ENCODE data around the gene SFMBT1.

The SFMBT1 gene

DNA sequence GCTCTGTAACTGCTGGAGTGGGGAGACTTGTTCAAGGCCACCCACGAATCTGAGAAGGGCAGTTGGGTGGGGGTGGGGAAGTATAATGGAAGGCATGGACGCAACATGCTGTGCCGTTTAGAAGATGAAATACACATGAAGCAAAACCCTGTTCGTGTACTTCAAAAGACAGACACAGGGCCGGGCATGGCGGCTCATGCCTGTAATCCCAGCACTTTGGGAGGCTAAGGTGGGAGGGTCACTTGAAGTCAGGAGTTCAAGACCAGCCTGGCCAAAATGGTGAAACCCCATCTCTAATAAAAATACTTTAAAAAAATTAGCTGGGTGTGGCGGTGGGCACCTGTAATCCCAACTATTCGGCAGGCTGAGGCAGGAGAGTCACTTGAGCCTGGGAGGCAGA, 36.9 kb upstream of the SFMBT1 start:
- H3K9me3 ChIP-seq (ENCODE audit: severe bottlenecking), result no peaks in the 10 kb centered on the region
- no peaks in the 10 kb centered on the region for H3K27me3 ChIP-seq (ENCODE audit: insufficient read depth, poor library complexity, severe bottlenecking)
- no peak overlapping the region for H3K4me3 ChIP-seq (ENCODE audit: severe bottlenecking)
- no peaks in the 10 kb centered on the region for H3K4me1 ChIP-seq (ENCODE audit: insufficient read depth, poor library complexity, severe bottlenecking)
- TF ChIP-seq, protein P1, sequence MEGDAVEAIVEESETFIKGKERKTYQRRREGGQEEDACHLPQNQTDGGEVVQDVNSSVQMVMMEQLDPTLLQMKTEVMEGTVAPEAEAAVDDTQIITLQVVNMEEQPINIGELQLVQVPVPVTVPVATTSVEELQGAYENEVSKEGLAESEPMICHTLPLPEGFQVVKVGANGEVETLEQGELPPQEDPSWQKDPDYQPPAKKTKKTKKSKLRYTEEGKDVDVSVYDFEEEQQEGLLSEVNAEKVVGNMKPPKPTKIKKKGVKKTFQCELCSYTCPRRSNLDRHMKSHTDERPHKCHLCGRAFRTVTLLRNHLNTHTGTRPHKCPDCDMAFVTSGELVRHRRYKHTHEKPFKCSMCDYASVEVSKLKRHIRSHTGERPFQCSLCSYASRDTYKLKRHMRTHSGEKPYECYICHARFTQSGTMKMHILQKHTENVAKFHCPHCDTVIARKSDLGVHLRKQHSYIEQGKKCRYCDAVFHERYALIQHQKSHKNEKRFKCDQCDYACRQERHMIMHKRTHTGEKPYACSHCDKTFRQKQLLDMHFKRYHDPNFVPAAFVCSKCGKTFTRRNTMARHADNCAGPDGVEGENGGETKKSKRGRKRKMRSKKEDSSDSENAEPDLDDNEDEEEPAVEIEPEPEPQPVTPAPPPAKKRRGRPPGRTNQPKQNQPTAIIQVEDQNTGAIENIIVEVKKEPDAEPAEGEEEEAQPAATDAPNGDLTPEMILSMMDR (IDR thresholded peaks at IDR 0.05; ENCODE audit: poor library complexity, severe bottlenecking), result no peak
- H3K36me3 ChIP-seq (ENCODE audit: low read depth), result no peaks in the 10 kb centered on the region
- ATAC-seq (ENCODE audit: low read depth) (no peak), DNase-seq (ENCODE audit: low spot score) (no peak)
- no peak overlapping the region for H3K27ac ChIP-seq (ENCODE audit: poor library complexity, severe bottlenecking)

- TF ChIP-seq, protein P1 (IDR thresholded peaks at IDR 0.05; ENCODE audit: poor library complexity, severe bottlenecking), result no peak
- Histone ChIP-seq H3K4me3 (ENCODE audit: severe bottlenecking) (no peak overlapping the region), H3K36me3 (ENCODE audit: low read depth) (no peaks in the 10 kb centered on the region), H3K9me3 (ENCODE audit: severe bottlenecking) (no peaks in the 10 kb centered on the region), H3K4me1 (ENCODE audit: insufficient read depth, poor library complexity, severe bottlenecking) (no peaks in the 10 kb centered on the region), H3K27me3 (ENCODE audit: insufficient read depth, poor library complexity, severe bottlenecking) (no peaks in the 10 kb centered on the region), H3K27ac (ENCODE audit: poor library complexity, severe bottlenecking) (no peak overlapping the region)
- DNase-seq (ENCODE audit: low spot score), result no peak
- no peak for ATAC-seq (ENCODE audit: low read depth)
Observed at GRCh38 chr3:53081318-53081717, 35.4 kb upstream of the SFMBT1 start.

GRCh38 chr3:53080612-53081205, 34.8 kb upstream of the SFMBT1 start:
- H3K27ac ChIP-seq (ENCODE audit: poor library complexity, severe bottlenecking), result no peak overlapping the region
- DNase-seq (ENCODE audit: low spot score) (no peak), ATAC-seq (ENCODE audit: low read depth) (no peak)
- no peak overlapping the region for H3K4me3 ChIP-seq (ENCODE audit: severe bottlenecking)
- TF ChIP-seq, protein P1 (IDR thresholded peaks at IDR 0.05; ENCODE audit: poor library complexity, severe bottlenecking), result no peak
- no peaks in the 10 kb centered on the region for H3K27me3 ChIP-seq (ENCODE audit: insufficient read depth, poor library complexity, severe bottlenecking)
- no peaks in the 10 kb centered on the region for H3K4me1 ChIP-seq (ENCODE audit: insufficient read depth, poor library complexity, severe bottlenecking)
- no peaks in the 10 kb centered on the region for H3K36me3 ChIP-seq (ENCODE audit: low read depth)
- H3K9me3 ChIP-seq (ENCODE audit: severe bottlenecking), result no peaks in the 10 kb centered on the region

DNA sequence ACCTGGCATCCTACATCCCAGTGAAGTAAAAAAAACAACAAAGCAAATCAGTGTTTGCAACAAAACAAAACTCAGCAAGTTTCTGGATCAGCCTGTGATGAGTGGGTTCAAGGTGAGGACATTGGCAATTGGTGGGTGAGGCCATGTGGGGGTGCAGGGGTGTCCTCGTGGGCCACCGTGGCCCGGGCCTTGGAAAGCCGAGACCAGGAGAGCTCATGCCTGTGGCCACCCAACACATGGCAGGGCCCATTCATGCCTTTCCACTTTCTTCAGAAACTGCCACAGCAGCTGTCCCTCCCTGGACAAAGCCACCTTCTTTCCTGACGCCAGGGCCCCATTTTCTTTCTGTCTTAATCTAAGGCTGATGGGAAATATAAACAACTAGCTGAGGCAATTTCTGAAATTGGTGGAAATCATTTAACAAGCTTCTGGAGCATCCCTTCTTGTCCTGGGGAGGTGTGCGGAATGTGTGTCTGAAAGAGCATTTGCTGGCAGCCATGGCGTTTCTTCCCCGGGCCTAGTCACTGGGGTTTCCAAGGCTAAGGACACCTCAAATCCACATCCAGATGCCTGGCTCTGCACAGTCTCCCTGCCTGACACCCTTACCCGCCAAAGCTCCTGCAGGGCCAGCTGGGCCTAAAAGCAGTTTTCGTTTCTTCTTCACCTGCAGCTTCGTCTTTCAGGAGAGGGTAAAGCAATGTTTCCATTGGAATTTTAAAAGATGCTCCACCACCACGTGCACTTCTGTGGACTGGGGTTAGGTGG, 34.1 kb upstream of the SFMBT1 start:
- DNase-seq (ENCODE audit: low spot score) (no peak), ATAC-seq (ENCODE audit: low read depth) (no peak)
- TF ChIP-seq, protein P1 (IDR thresholded peaks at IDR 0.05; ENCODE audit: poor library complexity, severe bottlenecking), result no peak
- Histone ChIP-seq H3K36me3 (ENCODE audit: low read depth) (no peaks in the 10 kb centered on the region), H3K9me3 (ENCODE audit: severe bottlenecking) (no peaks in the 10 kb centered on the region), H3K27me3 (ENCODE audit: insufficient read depth, poor library complexity, severe bottlenecking) (no peaks in the 10 kb centered on the region), H3K4me1 (ENCODE audit: insufficient read depth, poor library complexity, severe bottlenecking) (no peaks in the 10 kb centered on the region), H3K4me3 (ENCODE audit: severe bottlenecking) (no peak overlapping the region), H3K27ac (ENCODE audit: poor library complexity, severe bottlenecking) (no peak overlapping the region)

GRCh38 chr3:53079147-53079546, 33.3 kb upstream of the SFMBT1 start:
- H3K27me3 ChIP-seq (ENCODE audit: insufficient read depth, poor library complexity, severe bottlenecking), result no peaks in the 10 kb centered on the region
- no peak for ATAC-seq (ENCODE audit: low read depth)
- H3K36me3 ChIP-seq (ENCODE audit: low read depth), result no peaks in the 10 kb centered on the region

More at GRCh38 chr3:53079147-53079546, 33.3 kb upstream of the SFMBT1 start:
- no peaks in the 10 kb centered on the region for H3K9me3 ChIP-seq (ENCODE audit: severe bottlenecking)
- H3K27ac ChIP-seq (ENCODE audit: poor library complexity, severe bottlenecking), result no peak overlapping the region
- H3K4me1 ChIP-seq (ENCODE audit: insufficient read depth, poor library complexity, severe bottlenecking), result no peaks in the 10 kb centered on the region
- TF ChIP-seq, protein P1 (IDR thresholded peaks at IDR 0.05; ENCODE audit: poor library complexity, severe bottlenecking), result no peak
- H3K4me3 ChIP-seq (ENCODE audit: severe bottlenecking), result no peak overlapping the region
- DNase-seq (ENCODE audit: low spot score), result no peak
